Central memory CD8-positive, alpha-beta T cell (primary cell): Measurements from ENCODE around the gene KCNQ1.

ENCODE experiments used
- ATAC-seq: fragments of 150-1000 bp; cut with Tn5 transposase; replicated peaks from 2 replicates; pipeline ENCODE4 v1.10.0; 2022; ENCODE audit warnings: mild to moderate bottlenecking, moderate FRiP score, moderate number of reproducible peaks; ENCODE audit not compliant: poor library complexity, severe bottlenecking; ENCODE audit errors: extremely low read depth
- DNase-seq, 2 donors: peaks; one replicate each; pipeline ENCODE4 v3.0.0; 2021; ENCODE audit warnings: low spot score in 2 of 2
- H3K27ac Mint-ChIP-seq: one replicate; pipeline ENCODE4 v1.8.0; 2022; ENCODE audit warnings: low read depth, mild to moderate bottlenecking, moderate library complexity, mixed read lengths
- H3K27me3 Mint-ChIP-seq: one replicate; pipeline ENCODE4 v1.8.0; 2022; ENCODE audit warnings: mixed read lengths
- H3K36me3 Mint-ChIP-seq: one replicate; pipeline ENCODE4 v1.8.0; 2022; ENCODE audit warnings: mild to moderate bottlenecking, moderate library complexity, mixed read lengths; ENCODE audit not compliant: insufficient read depth
- H3K4me1 Mint-ChIP-seq: one replicate; pipeline ENCODE4 v1.8.0; 2022; ENCODE audit warnings: mixed read lengths
- H3K4me3 Mint-ChIP-seq: one replicate; pipeline ENCODE4 v1.8.0; 2022; ENCODE audit warnings: mild to moderate bottlenecking, moderate library complexity, mixed read lengths
- H3K9me3 Mint-ChIP-seq: one replicate; pipeline ENCODE4 v1.8.0; 2022; ENCODE audit warnings: mixed read lengths

KCNQ1 gene

DNA sequence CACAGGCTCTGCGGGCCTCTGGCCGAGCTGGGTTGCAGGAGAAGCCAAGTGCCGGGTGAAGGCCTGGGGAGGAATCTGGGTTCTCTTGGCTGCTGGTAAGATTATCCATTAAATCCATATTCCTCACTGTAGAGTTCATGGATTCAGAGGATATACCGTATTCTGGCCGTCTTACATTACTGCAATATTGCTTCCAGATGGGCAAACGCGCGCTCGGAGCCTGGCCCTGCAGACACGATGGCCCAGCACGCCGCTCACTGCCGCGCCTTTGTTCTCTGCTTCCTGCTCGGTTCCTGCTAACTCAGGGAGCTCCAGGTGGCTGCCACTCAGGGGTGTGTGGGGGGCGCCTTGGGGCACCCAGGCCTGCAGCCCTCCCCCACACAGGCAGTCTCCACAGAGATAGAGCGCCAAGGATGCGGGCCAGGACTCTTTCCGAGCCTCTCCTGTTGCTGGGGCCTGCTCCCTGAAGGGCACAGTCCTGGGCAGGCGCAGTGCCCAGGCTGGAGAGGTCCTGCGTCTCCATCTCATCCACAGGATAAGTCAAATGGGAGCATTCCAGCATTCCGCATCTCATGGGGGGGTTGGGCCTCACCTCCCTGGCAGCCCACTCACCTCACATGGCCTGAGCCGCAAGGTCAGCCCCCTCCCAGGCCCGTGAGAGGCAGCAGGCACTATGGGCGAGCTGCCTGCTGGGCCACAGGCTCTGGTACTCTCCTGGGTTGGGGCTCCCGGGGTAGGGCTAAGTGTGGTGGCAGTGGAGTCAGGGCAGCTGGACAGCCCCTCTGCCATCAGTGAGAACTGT is 269.1 kb downstream of the KCNQ1 start:
- Mint-ChIP-seq H3K4me3 (no peak overlapping the region), H3K36me3 (no peaks in the 10 kb centered on the region), H3K27me3 (peaks cover 20% of the 10 kb centered on the region), H3K9me3 (no peaks in the 10 kb centered on the region), H3K27ac (no peak overlapping the region), H3K4me1 (no peaks in the 10 kb centered on the region)
- no peak for ATAC-seq
- DNase-seq, result no peak

DNA sequence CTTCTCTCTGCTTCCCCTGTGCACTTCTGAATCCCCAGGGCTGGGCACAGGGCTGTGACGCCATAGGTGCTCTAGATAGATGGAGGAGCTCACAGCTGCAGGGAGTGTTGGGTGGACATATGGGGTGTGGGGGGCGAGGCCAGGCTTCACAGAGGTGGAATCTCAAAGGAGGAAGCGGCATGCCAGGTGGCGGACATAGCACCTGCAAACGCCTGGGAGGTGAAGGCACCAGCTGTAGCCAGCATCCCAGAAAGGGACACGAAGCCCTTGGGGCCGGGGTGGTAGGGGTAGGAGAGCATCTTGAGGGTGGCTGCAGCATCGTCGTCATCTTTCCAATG is 269.6 kb downstream of the KCNQ1 start:
- Mint-ChIP-seq H3K36me3 (no peaks in the 10 kb centered on the region), H3K4me1 (no peaks in the 10 kb centered on the region), H3K27ac (no peak overlapping the region), H3K4me3 (no peak overlapping the region), H3K27me3 (peaks cover 20% of the 10 kb centered on the region), H3K9me3 (no peaks in the 10 kb centered on the region)
- DNase-seq, result no peak
- no peak for ATAC-seq

DNA sequence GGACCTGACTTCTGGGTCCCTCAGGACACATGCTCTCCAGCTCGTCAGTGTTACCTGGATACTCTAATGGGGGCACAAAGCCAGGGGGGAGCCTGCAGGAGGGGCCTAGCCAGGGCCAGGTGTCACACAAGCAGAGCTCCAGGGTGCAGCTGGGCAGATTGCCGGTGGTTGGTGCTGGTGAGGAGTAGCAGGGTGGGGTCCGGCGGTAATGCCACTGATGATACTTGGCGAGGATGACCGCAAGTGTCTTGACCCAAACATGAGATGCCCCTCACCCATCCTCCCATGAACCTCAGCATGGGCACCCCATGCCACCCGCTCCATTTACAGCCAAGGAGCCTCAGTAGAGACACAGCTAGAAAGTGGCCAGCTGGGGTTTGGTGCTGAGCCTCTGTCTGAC is 270.1 kb downstream of the KCNQ1 start:
- Mint-ChIP-seq H3K9me3 (no peaks in the 10 kb centered on the region), H3K4me1 (no peaks in the 10 kb centered on the region), H3K27ac (no peak overlapping the region), H3K36me3 (no peaks in the 10 kb centered on the region), H3K27me3 (peaks cover 20% of the 10 kb centered on the region), H3K4me3 (no peak overlapping the region)
- no peak for ATAC-seq
- DNase-seq, result no peak

DNA sequence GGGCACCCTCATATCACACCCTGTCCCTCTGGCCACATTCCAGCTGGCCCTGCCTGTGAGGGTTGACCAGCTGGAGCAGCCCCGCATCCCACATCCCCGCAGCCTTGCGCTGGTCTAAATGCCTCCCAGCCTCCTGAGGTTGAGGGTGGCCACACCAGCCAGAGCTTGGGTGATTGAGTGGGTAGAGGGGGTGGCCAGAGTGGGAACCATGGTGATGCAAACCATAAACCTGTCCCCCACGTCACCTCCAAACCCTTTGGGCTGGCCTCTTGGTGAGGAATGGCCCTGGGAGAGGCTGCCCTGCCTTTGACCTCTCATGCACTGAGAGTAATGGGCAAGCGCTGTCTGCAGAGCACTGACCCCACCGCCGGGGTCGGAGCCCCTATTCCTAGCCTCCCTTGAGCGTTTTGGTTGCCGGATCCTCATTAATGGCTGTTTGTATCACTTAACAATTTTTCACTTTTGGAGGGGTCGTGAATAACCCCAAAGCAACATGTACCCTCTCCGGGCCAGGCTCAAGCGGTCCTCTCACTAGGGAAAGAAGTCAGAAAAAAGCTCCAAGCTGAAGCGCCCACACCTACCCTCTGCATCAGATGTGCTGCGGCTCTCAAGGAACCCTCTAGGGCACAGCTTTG is 271.0 kb downstream of the KCNQ1 start:
- no peak overlapping the region for H3K27ac Mint-ChIP-seq
- peaks cover 20% of the 10 kb centered on the region for H3K27me3 Mint-ChIP-seq
- H3K9me3 Mint-ChIP-seq, result no peaks in the 10 kb centered on the region
- H3K36me3 Mint-ChIP-seq, result no peaks in the 10 kb centered on the region
- H3K4me3 Mint-ChIP-seq, result no peak overlapping the region
- DNase-seq (no peak), ATAC-seq (no peak)
- no peaks in the 10 kb centered on the region for H3K4me1 Mint-ChIP-seq

DNA sequence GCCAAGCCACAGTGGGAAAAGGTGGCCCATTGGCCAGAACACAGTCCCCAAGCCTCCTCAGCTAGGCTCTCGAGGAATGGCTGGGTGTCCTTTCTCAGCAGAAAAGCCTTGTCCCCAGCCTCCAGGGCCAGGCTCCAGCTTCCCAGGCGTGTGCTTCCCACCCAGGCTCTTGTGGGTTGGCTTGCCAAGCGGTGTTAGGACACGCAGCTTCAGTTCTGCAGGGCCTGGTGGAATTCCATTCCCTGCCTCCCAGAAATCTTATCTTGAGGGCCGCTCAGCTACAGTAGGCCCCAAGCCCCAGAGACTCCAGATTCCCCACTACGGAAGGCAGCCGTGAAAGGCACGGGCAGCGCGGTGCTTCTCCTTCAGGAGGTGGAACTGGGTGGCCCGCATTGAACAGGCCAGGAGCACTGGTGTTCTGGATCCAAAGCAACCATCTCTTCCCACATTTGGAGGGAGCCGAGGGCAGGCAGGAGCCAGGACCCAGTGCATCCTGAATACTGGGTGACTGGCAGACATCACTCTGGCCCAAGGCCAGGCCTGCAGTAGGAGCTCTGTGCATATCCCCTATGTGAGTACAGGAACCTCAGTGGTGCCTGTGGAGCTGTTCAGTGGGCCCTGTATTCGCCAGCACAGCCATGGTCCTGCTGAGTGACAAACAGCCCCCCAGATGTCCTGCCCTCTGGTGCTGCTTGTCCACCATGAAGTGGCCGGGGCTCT is 271.7 kb downstream of the KCNQ1 start:
- no peaks in the 10 kb centered on the region for H3K36me3 Mint-ChIP-seq
- H3K4me1 Mint-ChIP-seq, result no peaks in the 10 kb centered on the region
- no peak overlapping the region for H3K4me3 Mint-ChIP-seq
- no peak overlapping the region for H3K27ac Mint-ChIP-seq
- no peak for DNase-seq
- H3K9me3 Mint-ChIP-seq, result no peaks in the 10 kb centered on the region
- H3K27me3 Mint-ChIP-seq, result peaks cover 20% of the 10 kb centered on the region
- ATAC-seq, result no peak

DNA sequence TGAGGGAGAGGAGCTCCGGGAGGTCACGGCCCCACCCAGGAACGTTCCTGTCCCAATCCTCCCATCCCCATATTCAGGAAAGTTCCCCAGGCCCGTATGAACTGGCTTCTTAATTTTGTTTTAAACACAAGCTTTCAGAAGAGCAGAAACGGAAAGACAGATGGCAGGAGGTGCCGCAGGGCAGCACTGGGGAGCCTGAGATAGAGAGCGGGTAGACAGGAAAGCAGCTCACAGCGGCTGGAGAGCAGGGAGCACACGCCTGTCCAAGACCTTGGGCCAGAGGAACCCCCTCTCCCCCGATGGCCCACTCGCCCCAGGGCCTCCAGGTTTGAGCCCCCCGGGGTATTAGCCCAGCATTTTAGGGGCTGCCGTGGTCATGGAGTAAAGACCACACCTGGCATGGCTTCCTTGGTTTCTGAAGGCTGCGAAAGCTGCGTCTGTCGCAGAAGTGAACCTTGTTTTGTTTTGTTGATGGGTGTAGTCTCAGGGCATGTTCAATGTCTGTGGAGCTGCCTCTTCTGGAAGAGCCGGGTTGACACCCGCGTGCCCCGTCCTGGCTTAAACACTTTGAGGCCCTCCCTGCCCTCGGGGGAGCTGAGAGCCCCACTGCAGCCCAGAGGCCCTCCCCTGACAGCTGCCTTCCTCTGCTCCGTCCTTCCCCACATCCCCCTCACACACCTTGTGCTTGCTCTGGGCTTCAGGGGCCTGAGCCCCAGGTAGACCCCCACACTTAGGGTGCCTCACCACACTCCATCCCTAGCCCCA is 272.9 kb downstream of the KCNQ1 start:
- H3K4me1 Mint-ChIP-seq, result no peaks in the 10 kb centered on the region
- H3K9me3 Mint-ChIP-seq, result no peaks in the 10 kb centered on the region
- H3K27ac Mint-ChIP-seq, result no peak overlapping the region
- DNase-seq, result no peak
- H3K27me3 Mint-ChIP-seq, result peaks cover 14% of the 10 kb centered on the region
- H3K4me3 Mint-ChIP-seq, result no peak overlapping the region
- no peaks in the 10 kb centered on the region for H3K36me3 Mint-ChIP-seq
- no peak for ATAC-seq

DNA sequence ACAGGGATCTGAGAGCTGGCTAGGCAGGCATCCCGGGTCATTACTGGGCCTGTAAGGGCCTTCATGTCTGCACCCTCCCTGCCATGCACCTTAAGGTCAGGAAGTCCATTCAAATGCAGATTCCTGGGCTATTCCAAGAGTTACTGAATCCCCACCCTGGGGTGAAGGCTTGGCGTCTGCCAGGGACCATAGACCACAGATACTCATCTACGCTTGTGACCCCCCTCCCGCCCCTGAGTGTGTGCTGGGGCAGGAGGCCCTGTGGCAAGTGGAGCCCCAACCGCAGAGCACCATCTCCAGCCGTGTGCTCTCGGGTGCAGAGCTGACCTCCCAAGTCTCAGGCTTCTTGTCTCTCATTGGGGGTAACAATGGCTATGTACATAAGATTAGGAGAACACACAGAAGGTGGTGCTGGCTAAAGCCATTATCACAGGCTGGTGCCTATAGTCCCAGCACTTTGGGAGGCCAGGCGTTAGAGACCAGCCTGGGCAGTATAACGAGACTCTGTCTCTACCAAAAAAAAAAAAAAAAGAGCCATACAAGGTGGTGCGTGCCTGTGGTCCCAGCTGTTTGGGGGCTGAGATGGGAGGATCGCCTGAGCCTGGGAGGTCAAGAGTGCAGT is 274.1 kb downstream of the KCNQ1 start:
- Mint-ChIP-seq H3K9me3 (no peaks in the 10 kb centered on the region), H3K36me3 (no peaks in the 10 kb centered on the region), H3K4me3 (no peak overlapping the region), H3K27ac (no peak overlapping the region), H3K27me3 (peaks cover 10% of the 10 kb centered on the region), H3K4me1 (no peaks in the 10 kb centered on the region)
- no peak for ATAC-seq
- no peak for DNase-seq

DNA sequence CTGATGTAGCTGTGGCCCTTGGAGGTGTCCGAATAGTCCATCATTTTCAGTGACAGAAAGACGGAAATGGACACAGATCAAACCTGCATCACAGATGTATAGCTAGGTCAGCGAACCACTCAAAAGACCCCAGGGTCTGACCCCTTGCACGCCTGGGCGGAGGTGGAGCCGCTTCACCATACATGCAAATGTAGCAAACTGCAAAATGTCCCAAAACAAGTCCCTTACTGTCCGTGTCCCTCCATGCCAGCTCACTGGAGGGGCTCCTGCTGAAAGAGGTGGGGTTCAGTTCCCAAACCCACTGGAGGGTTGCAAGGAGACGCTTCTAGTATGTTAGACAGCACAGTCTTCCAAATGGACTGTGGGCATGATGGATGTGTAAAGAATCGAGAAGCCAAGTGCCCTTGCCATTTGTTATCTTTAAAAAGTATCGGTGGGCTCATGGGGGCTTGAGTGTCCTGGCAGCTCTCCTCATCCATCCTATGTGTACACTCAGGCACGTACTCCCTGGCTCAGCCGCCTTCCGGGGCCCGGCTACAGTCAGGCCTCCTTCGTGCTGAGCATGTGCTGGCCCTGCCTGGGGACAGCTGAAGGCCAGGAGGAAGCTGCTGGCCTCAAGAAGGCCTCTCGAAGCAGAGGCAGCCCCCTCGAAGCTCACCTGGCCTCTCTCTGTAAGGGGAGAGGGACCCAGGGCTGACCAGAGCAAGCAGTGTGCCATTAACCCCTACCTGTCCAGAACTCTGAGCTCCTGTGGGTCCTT is 275.2 kb downstream of the KCNQ1 start:
- Mint-ChIP-seq H3K27ac (no peak overlapping the region), H3K27me3 (peaks cover 10% of the 10 kb centered on the region), H3K9me3 (no peaks in the 10 kb centered on the region), H3K4me1 (no peaks in the 10 kb centered on the region), H3K4me3 (no peak overlapping the region), H3K36me3 (no peaks in the 10 kb centered on the region)
- no peak for ATAC-seq
- no peak for DNase-seq

DNA sequence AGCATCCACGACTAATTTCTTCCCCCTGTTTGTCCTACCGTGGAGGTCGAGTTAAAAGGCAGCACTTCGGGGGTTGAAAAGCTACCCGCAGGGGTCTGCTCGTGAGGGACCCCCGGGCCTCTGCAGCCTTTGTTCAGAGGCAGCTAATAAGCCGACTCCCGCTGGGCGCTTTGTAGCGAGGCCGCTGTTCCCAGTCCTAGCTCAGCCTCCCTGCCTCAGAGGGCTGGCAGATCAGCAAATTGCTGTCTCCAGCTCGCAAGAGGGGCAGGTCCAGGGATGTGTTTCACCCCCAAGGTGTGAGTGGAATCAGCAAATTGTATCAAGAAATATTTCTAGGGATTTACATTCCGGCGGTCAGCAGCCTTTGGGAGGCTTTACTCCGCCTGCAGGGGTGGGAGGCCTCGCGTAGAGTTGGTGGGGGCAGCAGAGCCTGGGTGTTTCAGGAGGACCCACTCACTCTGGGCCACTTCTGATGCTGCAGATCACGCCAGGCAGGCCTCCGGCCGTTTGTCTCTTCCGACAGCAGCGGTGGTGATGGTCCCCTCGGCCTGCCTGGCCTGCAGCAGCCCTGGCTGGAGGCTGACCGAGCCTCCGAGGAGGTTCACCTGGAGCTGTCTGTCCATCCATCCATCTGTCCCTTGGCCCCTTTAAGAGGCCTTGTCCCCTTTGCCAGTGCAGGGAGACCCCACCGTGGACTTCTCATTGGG is 276.6 kb downstream of the KCNQ1 start:
- H3K9me3 Mint-ChIP-seq, result no peaks in the 10 kb centered on the region
- H3K27ac Mint-ChIP-seq, result no peak overlapping the region
- DNase-seq (no peak), ATAC-seq (no peak)
- no peaks in the 10 kb centered on the region for H3K4me1 Mint-ChIP-seq
- no peaks in the 10 kb centered on the region for H3K36me3 Mint-ChIP-seq
- H3K27me3 Mint-ChIP-seq, result peaks cover 10% of the 10 kb centered on the region
- no peak overlapping the region for H3K4me3 Mint-ChIP-seq

DNA sequence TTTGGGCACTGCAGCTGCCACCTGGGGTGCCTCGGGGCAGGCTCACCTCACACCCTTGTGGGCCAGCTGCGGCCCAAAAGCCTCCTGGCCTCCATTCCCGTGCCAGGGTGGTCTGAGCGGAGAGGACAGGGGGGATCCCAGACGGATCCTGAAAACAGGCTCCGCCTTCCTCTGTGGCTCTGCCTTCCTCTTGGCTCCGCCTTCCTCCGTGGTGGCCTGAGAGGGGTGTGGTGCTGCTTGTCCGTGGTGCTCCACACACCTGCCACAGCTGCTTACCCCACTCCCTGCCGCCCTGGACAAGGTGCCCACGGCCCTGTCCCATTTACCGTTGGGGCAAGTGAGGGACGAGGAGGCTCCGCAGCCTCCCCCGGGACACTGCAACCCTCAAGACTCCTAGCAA is 278.1 kb downstream of the KCNQ1 start:
- peaks cover 8% of the 10 kb centered on the region for H3K27me3 Mint-ChIP-seq
- H3K9me3 Mint-ChIP-seq, result no peaks in the 10 kb centered on the region
- H3K4me1 Mint-ChIP-seq, result no peaks in the 10 kb centered on the region
- ATAC-seq (no peak), DNase-seq (no peak)
- H3K4me3 Mint-ChIP-seq, result no peak overlapping the region
- no peaks in the 10 kb centered on the region for H3K36me3 Mint-ChIP-seq
- H3K27ac Mint-ChIP-seq, result no peak overlapping the region

DNA sequence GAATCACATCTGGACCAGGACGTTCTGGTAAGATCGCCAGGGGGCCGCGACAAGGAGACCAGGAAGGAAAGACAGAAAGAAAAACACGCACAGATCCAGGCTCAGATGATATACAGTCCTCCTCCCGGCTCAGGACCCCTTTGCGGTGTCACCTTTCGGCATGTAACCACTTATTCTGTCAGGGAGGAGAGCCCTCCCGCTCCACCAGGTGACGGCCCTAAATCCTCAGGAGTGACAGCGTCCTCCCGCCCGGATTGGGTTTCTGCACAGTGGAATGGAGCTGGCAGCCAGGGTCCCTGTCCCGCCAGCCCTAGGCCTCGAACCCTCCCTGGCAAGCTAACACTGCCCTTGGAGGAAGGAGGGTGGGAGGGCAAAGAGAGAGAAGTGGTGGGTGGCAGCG is 279.3 kb downstream of the KCNQ1 start:
- no peak for ATAC-seq
- Mint-ChIP-seq H3K36me3 (no peaks in the 10 kb centered on the region), H3K4me1 (no peaks in the 10 kb centered on the region), H3K27ac (no peak overlapping the region), H3K4me3 (no peak overlapping the region), H3K9me3 (no peaks in the 10 kb centered on the region), H3K27me3 (no peaks in the 10 kb centered on the region)
- DNase-seq, result no peak
